PC-9 (cell line): ENCODE data around the gene RUSF1. TPM values are rescaled to one million over a fixed set of nuclear protein-coding genes. Genes with fewer than 3 reads are reported as not detected.

Experiments used
- BruUV-seq: library from RNA; stranded (reverse); fragments of 400-500 nt; replicated peaks from 2 replicates; lab custom pipeline; 2021; lab: Mats Ljungman, UMichigan
- CTCF ChIA-PET: fragments of 300-600 bp; sonication (Branson Sonifier 250); formaldehyde crosslinking; loops from one replicate; lab custom pipeline; 2022; ENCODE audit warnings: antibody characterized with exemption; lab: Charles Lee
- POLR2A ChIA-PET: fragments of 300-600 bp; sonication (Branson Sonifier 250); formaldehyde crosslinking; loops from one replicate; lab custom pipeline; 2022; ENCODE audit warnings: antibody characterized with exemption; ENCODE audit not compliant: unreplicated experiment; lab: Charles Lee
- DNase-seq, 2 experiments: peaks; one replicate each; pipeline versions ENCODE4 v3.0.0 to v3.0.0-alpha.2; 2015 to 2022; ENCODE audit warnings: mixed read lengths in 1 of 2
- H2AFZ ChIP-seq: fragments of 200-600 bp; sonication (generic); 2 replicates; pipeline ENCODE4 v1.8.1; 2017; ENCODE audit warnings: antibody characterized with exemption
- H3F3A ChIP-seq: fragments of 200-600 bp; sonication (generic); 2 replicates; pipeline ENCODE4 v1.8.1; 2017; ENCODE audit warnings: antibody characterized with exemption, mild to moderate bottlenecking, low read depth; ENCODE audit not compliant: insufficient read depth
- H3K27ac ChIP-seq: fragments of 200-600 bp; sonication (generic); 2 replicates; pipeline ENCODE4 v1.6.1; 2016; ENCODE audit warnings: mixed run types
- H3K27me3 ChIP-seq: fragments of 200-600 bp; sonication (generic); 2 replicates; pipeline ENCODE4 v1.6.1; 2016; ENCODE audit warnings: low read depth, mixed run types; ENCODE audit not compliant: insufficient read depth
- H3K36me3 ChIP-seq: fragments of 200-600 bp; sonication (generic); 2 replicates; pipeline ENCODE4 v1.6.1; 2016; ENCODE audit warnings: low read depth, mixed run types
- H3K4me1 ChIP-seq: fragments of 200-600 bp; sonication (generic); replicated peaks from 2 replicates; pipeline ENCODE4 v1.6.1; 2016; ENCODE audit warnings: mixed run types; ENCODE audit not compliant: insufficient read depth
- H3K4me2 ChIP-seq: fragments of 200-600 bp; sonication (generic); 2 replicates; pipeline ENCODE4 v1.6.1; 2017; ENCODE audit warnings: mixed run types
- H3K4me3 ChIP-seq: fragments of 200-600 bp; sonication (generic); 2 replicates; pipeline ENCODE4 v1.6.1; 2016; ENCODE audit warnings: mixed run types
- H3K79me2 ChIP-seq: fragments of 200-600 bp; sonication (generic); 2 replicates; pipeline ENCODE4 v1.6.1; 2017; ENCODE audit warnings: low read depth, mixed run types
- H3K9me2 ChIP-seq: fragments of 200-600 bp; sonication (generic); 2 replicates; pipeline ENCODE4 v1.8.1; 2017; ENCODE audit warnings: mild to moderate bottlenecking; ENCODE audit not compliant: insufficient read depth
- H3K9me3 ChIP-seq: fragments of 200-600 bp; sonication (generic); 2 replicates; pipeline ENCODE4 v1.8.1; 2016; ENCODE audit warnings: low read depth; ENCODE audit not compliant: insufficient read depth
- H4K20me1 ChIP-seq: fragments of 200-600 bp; sonication (generic); 2 replicates; pipeline ENCODE4 v1.8.1; 2017; ENCODE audit not compliant: insufficient read depth
- EZH2 ChIP-seq: fragments of 200-600 bp; sonication (generic); IDR thresholded peaks from 2 replicates; pipeline ENCODE4 v1.8.0; 2017; ENCODE audit warnings: antibody characterized with exemption, low read depth
- intact Hi-C: fragments of 100-400 bp; cut with micrococcal nuclease; formaldehyde crosslinking; loops from one replicate; pipeline ENCODE4 v1.10.0; 2022; ENCODE audit not compliant: unreplicated experiment
- total RNA-seq: library from RNA; stranded (reverse); gene quantifications from 2 replicates; pipeline ENCODE4 v1.2.3, GENCODE V29; 2021
- TF ChIP-seq, protein P1 (sequence below): fragments of 200-600 bp; sonication (generic); conservative IDR thresholded peaks from 2 replicates; pipeline ENCODE4 v1.6.1; 2017; ENCODE audit warnings: mixed run types, antibody characterized with exemption, mild to moderate bottlenecking, moderate library complexity

RUSF1 gene
- total RNA-seq, 1 experiment from 2014 or later, result 86.7 TPM

GRCh38 chr16:31456988-31457360, 51.2 kb downstream of the RUSF1 start:
- Histone ChIP-seq H3K9me2 (no peaks in the 10 kb centered on the region), H3K4me3 (peak overlapping the region; percentile 80; the same call in 1 of the 2 replicates), H3K4me1 (peaks cover 62% of the 10 kb centered on the region), H2AFZ (no peak overlapping the region), H3K36me3 (no peaks in the 10 kb centered on the region), H3K4me2 (peak overlapping the region; percentile 86), H3K27me3 (no peaks in the 10 kb centered on the region), H4K20me1 (peaks cover 20% of the 10 kb centered on the region), H3K79me2 (peaks cover 54% of the 10 kb centered on the region), H3K27ac (no peak overlapping the region), H3F3A (peaks cover 53% of the 10 kb centered on the region), H3K9me3 (no peaks in the 10 kb centered on the region)
- CTCF ChIA-PET, result interaction anchor here (0.5 to 1.6 kb wide), 2 partner anchors 339 to 479 kb away, joined by 6 to 8 read pairs; partner anchors contain the start of gene KAT8
- BruUV-seq, result no TSS peak
- POLR2A ChIA-PET, result interaction anchor here (0.6 kb wide), 3 partner anchors 256 to 383 kb away, joined by 3 to 4 read pairs (median 3); partner anchors contain the start of gene ZNF668
- TF ChIP-seq, protein P1, sequence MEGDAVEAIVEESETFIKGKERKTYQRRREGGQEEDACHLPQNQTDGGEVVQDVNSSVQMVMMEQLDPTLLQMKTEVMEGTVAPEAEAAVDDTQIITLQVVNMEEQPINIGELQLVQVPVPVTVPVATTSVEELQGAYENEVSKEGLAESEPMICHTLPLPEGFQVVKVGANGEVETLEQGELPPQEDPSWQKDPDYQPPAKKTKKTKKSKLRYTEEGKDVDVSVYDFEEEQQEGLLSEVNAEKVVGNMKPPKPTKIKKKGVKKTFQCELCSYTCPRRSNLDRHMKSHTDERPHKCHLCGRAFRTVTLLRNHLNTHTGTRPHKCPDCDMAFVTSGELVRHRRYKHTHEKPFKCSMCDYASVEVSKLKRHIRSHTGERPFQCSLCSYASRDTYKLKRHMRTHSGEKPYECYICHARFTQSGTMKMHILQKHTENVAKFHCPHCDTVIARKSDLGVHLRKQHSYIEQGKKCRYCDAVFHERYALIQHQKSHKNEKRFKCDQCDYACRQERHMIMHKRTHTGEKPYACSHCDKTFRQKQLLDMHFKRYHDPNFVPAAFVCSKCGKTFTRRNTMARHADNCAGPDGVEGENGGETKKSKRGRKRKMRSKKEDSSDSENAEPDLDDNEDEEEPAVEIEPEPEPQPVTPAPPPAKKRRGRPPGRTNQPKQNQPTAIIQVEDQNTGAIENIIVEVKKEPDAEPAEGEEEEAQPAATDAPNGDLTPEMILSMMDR, result no peak
- TF ChIP-seq EZH2, result no peak
- no peak for DNase-seq
- intact Hi-C loops, result loop anchor here (5.0 to 10.0 kb wide), 4 partner anchors 240 to 802 kb away; partner anchors contain the start of genes FBRS, PRR14 and SETD1A

- no peaks in the 10 kb centered on the region for H3K9me3 ChIP-seq
- ChIA-PET POLR2A (interaction anchor here (0.5 to 0.6 kb wide), 2 partner anchors 15 to 314 kb away, joined by 5 to 9 read pairs; no protein-coding TSS in a partner anchor), CTCF (interaction anchor here (0.5 to 1.6 kb wide), 4 partner anchors 16 to 532 kb away, joined by 3 to 5 read pairs (median 4); partner anchors contain the start of genes FBXL19 and TGFB1I1)
Measured at GRCh38 chr16:31455601-31456314, 52.4 kb downstream of the RUSF1 start.

More at GRCh38 chr16:31455601-31456314, 52.4 kb downstream of the RUSF1 start:
- intact Hi-C loops, result loop anchor here (5.0 to 10.0 kb wide), 4 partner anchors 242 to 801 kb away; partner anchors contain the start of genes FBRS, PRR14 and SETD1A
- Histone ChIP-seq H3F3A (peaks cover 52% of the 10 kb centered on the region), H3K36me3 (no peaks in the 10 kb centered on the region), H3K79me2 (peaks cover 46% of the 10 kb centered on the region), H3K27me3 (no peaks in the 10 kb centered on the region), H3K4me2 (peak overlapping the region; percentile 19), H3K4me3 (no peak overlapping the region), H3K4me1 (peaks cover 67% of the 10 kb centered on the region), H4K20me1 (peaks cover 20% of the 10 kb centered on the region), H2AFZ (no peak overlapping the region), H3K27ac (no peak overlapping the region), H3K9me2 (no peaks in the 10 kb centered on the region)
- no TSS peak for BruUV-seq
- no peak for DNase-seq
- TF ChIP-seq, protein P1, result peak; percentile 50
- TF ChIP-seq EZH2, result no peak
